HepG2 (cell line): ENCODE data around the gene ESYT3. TPM values are rescaled to one million over a fixed set of nuclear protein-coding genes. Genes with fewer than 3 reads are reported as not detected.

Experiments
- MIER2 ChIP-seq: IDR thresholded peaks from 2 replicates; pipeline ENCODE4 v1.6.1; 2016; ENCODE audit warnings: missing biosample characterization, missing genetic modification reagents
- ZBTB46 ChIP-seq: sonication (generic); formaldehyde crosslinking; IDR thresholded peaks from 2 replicates; pipeline ENCODE4 v1.4.0; 2020; ENCODE audit warnings: mild to moderate bottlenecking, missing genetic modification reagents, borderline replicate concordance
- ZNF598 ChIP-seq: sonication (generic); formaldehyde crosslinking; IDR thresholded peaks from 2 replicates; pipeline ENCODE4 v1.5.1; 2020; ENCODE audit warnings: mild to moderate bottlenecking, missing genetic modification reagents, borderline replicate concordance
- ZNF687 ChIP-seq: sonication (generic); formaldehyde crosslinking; IDR thresholded peaks from 2 replicates; pipeline ENCODE4 v1.5.1; 2020; ENCODE audit warnings: mild to moderate bottlenecking, missing genetic modification reagents, moderate library complexity
- polyA plus RNA-seq, 8 experiments: library from polyadenylated mRNA; depleted of rRNA in 3 of 8; stranded (reverse) in 7 of 8; unstranded in 1 of 8; fragments of >200 nt; fragmentation: Illumina TruSeq in 4 of 8; extraction: Trizol in 4 of 8; gene quantifications; 2 replicates each; pipeline versions ENCODE4 v1.2.1 to v1.2.3, GENCODE V29; 2011 to 2016; ENCODE audit warnings: low read depth in 4 of 8, missing spikeins in 1 of 8, mixed read lengths in 1 of 8; ENCODE audit not compliant: insufficient read depth in 1 of 8
- total RNA-seq, 5 experiments: library from RNA; depleted of rRNA; stranded (reverse); fragments of >200 nt; fragmentation: Illumina TruSeq; extraction: Trizol; gene quantifications; 2 replicates each; pipeline ENCODE4 v1.2.3, GENCODE V29; 2016; ENCODE audit warnings: low read depth in 1 of 5
- TF ChIP-seq, protein P1 (sequence below): sonication (generic); formaldehyde crosslinking; IDR thresholded peaks from 2 replicates; pipeline ENCODE4 v1.4.0; 2020; ENCODE audit warnings: missing genetic modification reagents, borderline replicate concordance

Gene ESYT3
- total and polyA plus RNA-seq, 2 of the 13 experiments (the other 11 are each of a cell fraction or from before 2014, with no cell fraction given), result 1.5 to 4.1 TPM

- TF ChIP-seq ZNF687 (CRISPR knock-in tag) (no peak), MIER2 (CRISPR knock-in tag) (no peak), ZNF598 (CRISPR knock-in tag) (no peak), ZBTB46 (CRISPR knock-in tag) (no peak)
- TF ChIP-seq, protein P1, sequence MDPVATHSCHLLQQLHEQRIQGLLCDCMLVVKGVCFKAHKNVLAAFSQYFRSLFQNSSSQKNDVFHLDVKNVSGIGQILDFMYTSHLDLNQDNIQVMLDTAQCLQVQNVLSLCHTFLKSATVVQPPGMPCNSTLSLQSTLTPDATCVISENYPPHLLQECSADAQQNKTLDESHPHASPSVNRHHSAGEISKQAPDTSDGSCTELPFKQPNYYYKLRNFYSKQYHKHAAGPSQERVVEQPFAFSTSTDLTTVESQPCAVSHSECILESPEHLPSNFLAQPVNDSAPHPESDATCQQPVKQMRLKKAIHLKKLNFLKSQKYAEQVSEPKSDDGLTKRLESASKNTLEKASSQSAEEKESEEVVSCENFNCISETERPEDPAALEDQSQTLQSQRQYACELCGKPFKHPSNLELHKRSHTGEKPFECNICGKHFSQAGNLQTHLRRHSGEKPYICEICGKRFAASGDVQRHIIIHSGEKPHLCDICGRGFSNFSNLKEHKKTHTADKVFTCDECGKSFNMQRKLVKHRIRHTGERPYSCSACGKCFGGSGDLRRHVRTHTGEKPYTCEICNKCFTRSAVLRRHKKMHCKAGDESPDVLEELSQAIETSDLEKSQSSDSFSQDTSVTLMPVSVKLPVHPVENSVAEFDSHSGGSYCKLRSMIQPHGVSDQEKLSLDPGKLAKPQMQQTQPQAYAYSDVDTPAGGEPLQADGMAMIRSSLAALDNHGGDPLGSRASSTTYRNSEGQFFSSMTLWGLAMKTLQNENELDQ, result no peak
Observed at GRCh38 chr3:138390582-138390932, 43.9 kb upstream of the ESYT3 start (continued).
